HCT116 (cell line): ENCODE data around the gene HERPUD2. TPM values are rescaled to one million over a fixed set of nuclear protein-coding genes. Genes with fewer than 3 reads are reported as not detected.

Experiments used
- ATAC-seq: fragments of 200-7000 bp; cut with Tn5 transposase; 2 replicates; pipeline ENCODE4 v1.9.1; 2020; ENCODE audit warnings: mild to moderate bottlenecking, moderate library complexity
- BruUV-seq: library from RNA; stranded (reverse); fragments of 400-500 nt; replicated peaks from 2 replicates; lab custom pipeline; 2021; lab: Mats Ljungman, UMichigan
- CTCF ChIA-PET: fragments of 300-600 bp; sonication (Branson Sonifier 250); formaldehyde crosslinking; loops from one replicate; lab custom pipeline; 2021; ENCODE audit warnings: antibody characterized with exemption; lab: Charles Lee
- POLR2A ChIA-PET: fragments of 300-600, 350-600 bp; sonication (Branson Sonifier 250); formaldehyde crosslinking; loops from one replicate; lab custom pipeline; 2021; ENCODE audit warnings: antibody characterized with exemption; lab: Charles Lee
- RAD21 ChIA-PET, 2 experiments: fragments of 300-600 bp; sonication (Branson Sonifier 250); formaldehyde crosslinking; loops; one replicate each; lab custom pipeline; 2023; ENCODE audit warnings: low total read pairs in 2 of 2; ENCODE audit not compliant: uncharacterized antibody in 2 of 2, unreplicated experiment in 2 of 2, low non-redundant PET in 1 of 2; lab: Charles Lee
- DNase-seq: peaks from one replicate; pipeline ENCODE4 v3.0.0-alpha.2; 2010; ENCODE audit warnings: low read depth, low spot score
- H2AFZ ChIP-seq: fragments of 200-600 bp; shearing (Covaris generic), sonication (generic); 2 replicates; pipeline ENCODE4 v1.6.1; 2017; ENCODE audit warnings: low read depth, mixed run types, mixed read lengths, antibody characterized with exemption, low read length; ENCODE audit not compliant: poor library complexity, severe bottlenecking
- H3K27ac ChIP-seq: 2 replicates; pipeline ENCODE4 v1.5.1; 2012; ENCODE audit warnings: low read depth, low read length
- H3K27me3 ChIP-seq: fragments of 200-600 bp; sonication (generic); 2 replicates; pipeline ENCODE4 v1.6.1; 2016; ENCODE audit warnings: mixed run types, low read length, mixed read lengths; ENCODE audit not compliant: insufficient read depth
- H3K36me3 ChIP-seq, 2 experiments: fragments of 200-500 bp in 1 of 2; fragments of 200-600 bp in 1 of 2; sonication (Bioruptor generic) in 1 of 2; sonication (generic) in 1 of 2; 2 replicates each; pipeline versions ENCODE4 v1.5.1 to v1.6.1; 2014 to 2016; ENCODE audit warnings: low read length in 2 of 2, inconsistent platforms in 1 of 2, mixed read lengths in 1 of 2, mixed run types in 1 of 2; ENCODE audit not compliant: insufficient read depth in 2 of 2, control insufficient read depth in 1 of 2
- H3K4me1 ChIP-seq, 2 experiments: fragments of 200-600 bp in 1 of 2; sonication (generic) in 1 of 2; 2 replicates each; pipeline versions ENCODE4 v1.5.1 to v1.6.1; 2012 to 2017; ENCODE audit warnings: low read length in 2 of 2, inconsistent platforms in 1 of 2, mild to moderate bottlenecking in 1 of 2, mixed read lengths in 1 of 2, mixed run types in 1 of 2, moderate library complexity in 1 of 2; ENCODE audit not compliant: insufficient read depth in 2 of 2, control insufficient read depth in 1 of 2
- H3K4me2 ChIP-seq: fragments of 200-600 bp; sonication (generic); 2 replicates; pipeline ENCODE4 v1.6.1; 2017; ENCODE audit warnings: mixed run types, low read length, mixed read lengths
- H3K4me3 ChIP-seq, 2 experiments: fragments of 200-600 bp in 1 of 2; sonication (generic) in 1 of 2; replicated peaks in 1 of 2; 2 replicates each; pipeline ENCODE4 v1.5.1; 2011 to 2016; ENCODE audit warnings: low read length in 2 of 2, control low read depth in 1 of 2, low read depth in 1 of 2, mild to moderate bottlenecking in 1 of 2, mixed read lengths in 1 of 2, mixed run types in 1 of 2
- H3K79me2 ChIP-seq: fragments of 200-600 bp; sonication (generic); 2 replicates; pipeline ENCODE4 v1.6.1; 2017; ENCODE audit warnings: mild to moderate bottlenecking, mixed run types, low read length, moderate library complexity, mixed read lengths; ENCODE audit not compliant: insufficient read depth
- H3K9ac ChIP-seq: fragments of 200-600 bp; sonication (generic); 2 replicates; pipeline ENCODE4 v1.6.1; 2016; ENCODE audit warnings: low read length, mixed read lengths
- H3K9me2 ChIP-seq: fragments of 200-600 bp; sonication (generic), shearing (Covaris generic); 2 replicates; pipeline ENCODE4 v1.6.1; 2017; ENCODE audit warnings: mixed run types, mild to moderate bottlenecking, moderate library complexity; ENCODE audit not compliant: insufficient read depth
- H3K9me3 ChIP-seq, 2 experiments: fragments of 200-500 bp in 1 of 2; fragments of 200-600 bp in 1 of 2; sonication (Bioruptor generic) in 1 of 2; sonication (generic) in 1 of 2; 2 replicates each; pipeline ENCODE4 v1.6.1; 2014 to 2017; ENCODE audit warnings: low read length in 2 of 2, mixed read lengths in 2 of 2, inconsistent platforms in 1 of 2, low read depth in 1 of 2, mild to moderate bottlenecking in 1 of 2, mixed run types in 1 of 2, moderate library complexity in 1 of 2; ENCODE audit not compliant: control insufficient read depth in 1 of 2, insufficient read depth in 1 of 2
- H4K20me1 ChIP-seq: fragments of 200-600 bp; sonication (generic), shearing (Covaris generic); 2 replicates; pipeline ENCODE4 v1.6.1; 2017; ENCODE audit warnings: mixed run types, mild to moderate bottlenecking, moderate library complexity; ENCODE audit not compliant: insufficient read depth
- CBX3 ChIP-seq: IDR thresholded peaks from 2 replicates; pipeline ENCODE4 v1.6.1; 2012; ENCODE audit warnings: low read depth
- CEBPB ChIP-seq: IDR thresholded peaks from 2 replicates; pipeline ENCODE4 v1.6.1; 2012; ENCODE audit warnings: low read depth
- EGR1 ChIP-seq: IDR thresholded peaks from 2 replicates; pipeline ENCODE4 v1.6.1; 2012; ENCODE audit warnings: low read depth
- ELF1 ChIP-seq: IDR thresholded peaks from 2 replicates; pipeline ENCODE4 v1.6.1; 2012; ENCODE audit warnings: low read depth, borderline replicate concordance
- EZH2phosphoT487 ChIP-seq: fragments of 200-600 bp; IDR thresholded peaks from 2 replicates; pipeline ENCODE4 v1.6.1; 2018; ENCODE audit warnings: antibody characterized with exemption, borderline replicate concordance
- FOSL1 ChIP-seq: IDR thresholded peaks from 2 replicates; pipeline ENCODE4 v1.6.1; 2012; ENCODE audit warnings: low read depth
- POLR2A ChIP-seq: IDR thresholded peaks from 2 replicates; pipeline ENCODE4 v1.7.0; 2011; ENCODE audit warnings: borderline replicate concordance; ENCODE audit not compliant: insufficient read depth, insufficient read length; ENCODE audit errors: extremely low read depth
- REST ChIP-seq: IDR thresholded peaks from 2 replicates; pipeline ENCODE4 v1.6.1; 2012; ENCODE audit warnings: low read depth
- SRF ChIP-seq: IDR thresholded peaks from 2 replicates; pipeline ENCODE4 v1.6.1; 2012; ENCODE audit warnings: low read depth
- TCF7L2 ChIP-seq: IDR thresholded peaks from 2 replicates; pipeline ENCODE4 v1.7.0; 2011; ENCODE audit warnings: borderline replicate concordance, inconsistent platforms; ENCODE audit not compliant: insufficient read depth, insufficient read length; ENCODE audit errors: extremely low read depth
- ZFX ChIP-seq: fragments of 450-650 bp; IDR thresholded peaks from 2 replicates; pipeline ENCODE4 v1.6.1; 2017
- intact Hi-C: fragments of 100-400 bp; cut with micrococcal nuclease; formaldehyde crosslinking; loops from 2 replicates; pipeline ENCODE4 v1.10.0; 2022
- total RNA-seq: library from RNA; stranded (reverse); gene quantifications from one replicate; pipeline ENCODE4 v1.2.1, GENCODE V29; 2021; ENCODE audit not compliant: unreplicated experiment

The HERPUD2 gene
- total RNA-seq, 1 experiment from 2014 or later, result 20.5 TPM

GRCh38 chr7:35725280-35725680 lies 30.3 kb upstream of the HERPUD2 start:
- ChIA-PET CTCF (interaction anchor here (1.5 kb wide), 1 partner anchor 15 kb away, joined by 3 read pairs; no protein-coding TSS in a partner anchor), RAD21 (no interaction called here), POLR2A (no interaction called here)
- Histone ChIP-seq H3K9me2 (no peaks in the 10 kb centered on the region), H3K27ac (no peak overlapping the region), H3K36me3 (no peaks in the 10 kb centered on the region)
- no peak for DNase-seq
- no peak for ATAC-seq
- no peak for TF ChIP-seq ZFX
- TF ChIP-seq SRF, result no peak
- no peak for TF ChIP-seq FOSL1
- no peak for TF ChIP-seq POLR2A
- no peak for TF ChIP-seq TCF7L2
- no peak for TF ChIP-seq CBX3
- TF ChIP-seq EZH2phosphoT487, result no peak
- TF ChIP-seq EGR1, result no peak
- no peak for TF ChIP-seq REST
- TF ChIP-seq CEBPB, result no peak
- TF ChIP-seq ELF1, result no peak
- TF ChIP-seq, all 23 proteins: peak for 0
- no TSS peak for BruUV-seq
- H3K27me3 ChIP-seq, result no peaks in the 10 kb centered on the region
- H2AFZ ChIP-seq, result no peak overlapping the region
- no peaks in the 10 kb centered on the region for H3K9me3 ChIP-seq
- no peaks in the 10 kb centered on the region for H3K79me2 ChIP-seq
- intact Hi-C loops, result no loop called here
- no peak overlapping the region for H3K9ac ChIP-seq
- no peak overlapping the region for H3K4me2 ChIP-seq
- no peaks in the 10 kb centered on the region for H4K20me1 ChIP-seq
- H3K4me3 ChIP-seq, result no peak overlapping the region
- H3K4me1 ChIP-seq, result no peaks in the 10 kb centered on the region
